ENCODE measurements around the gene CT45A5.
"Not testable (repeated sequence)": the region's sequence is repeated elsewhere in the genome, so short reads cannot be mapped to it uniquely, and the experiment has no call there.

The CT45A5 gene

GRCh38 chrX:135785403-135785802 lies at the start of gene CT45A5:
Gene CT45A5, minus strand, starts transcription at chrX:135785503. Its CDS starts 3,774 bp downstream, at chrX:135781729.
- DNase-seq (ENCODE audit: low read depth) = not testable (repeated sequence)

GRCh38 chrX:135819912-135820311 lies 34.6 kb upstream of the CT45A5 start, which contains the start of gene CT45A2:
Gene CT45A2, minus strand, starts transcription at chrX:135820012. Its CDS starts 3,747 bp downstream, at chrX:135816265.
- not testable (repeated sequence) for DNase-seq (ENCODE audit: low read depth)

- not testable (repeated sequence) for DNase-seq (ENCODE audit: low read depth)
Measured at GRCh38 chrX:135802687-135803086, 17.4 kb upstream of the CT45A5 start, which contains the start of gene CT45A6. Gene CT45A6, minus strand, starts transcription at chrX:135802787. Its CDS starts 3,794 bp downstream, at chrX:135798993.

GRCh38 chrX:135768091-135768490 lies 17.2 kb downstream of the CT45A5 start, which contains the start of gene CT45A3:
Gene CT45A3, minus strand, starts transcription at chrX:135768191. Its CDS starts 3,747 bp downstream, at chrX:135764444.
- DNase-seq (ENCODE audit: low read depth) = not testable (repeated sequence)

- not testable (repeated sequence) for DNase-seq (ENCODE audit: low read depth)
Measured at GRCh38 chrX:135744739-135745138, 40.6 kb downstream of the CT45A5 start.

GRCh38 chrX:135741192-135741715 lies 44.0 kb downstream of the CT45A5 start:
- DNase-seq (ENCODE audit: low read depth) = no peak

GRCh38 chrX:135740681-135741149 lies 44.6 kb downstream of the CT45A5 start:
- DNase-seq (ENCODE audit: low read depth) = peak; percentile 52

GRCh38 chrX:135737366-135738071 lies 47.8 kb downstream of the CT45A5 start:
- DNase-seq (ENCODE audit: low read depth) = no peak

- DNase-seq (ENCODE audit: low read depth) = not testable (repeated sequence)
Measured at GRCh38 chrX:135734666-135735065, 50.6 kb downstream of the CT45A5 start.
